ENCODE measurements around the gene ADCY3. TPM values are rescaled to one million over a fixed set of nuclear protein-coding genes. Genes with fewer than 3 reads are reported as not detected.

Gene ADCY3
- total RNA-seq, 2 experiments from 2014 or later = 28.1 to 31.4 TPM

GRCh38 chr2:24881158-24881557, 38.9 kb downstream of the ADCY3 start:
- H3K27me3 Mint-ChIP-seq = no peaks in the 10 kb centered on the region
- H3K4me1 ChIP-seq (ENCODE audit: insufficient read depth, low read length) = peaks cover 6% of the 10 kb centered on the region
- H3K4me3 ChIP-seq (ENCODE audit: low read length) = no peak overlapping the region
- no peaks in the 10 kb centered on the region for H3K9me3 Mint-ChIP-seq
- H3K27ac ChIP-seq (ENCODE audit: low read depth in 1 of 2, low read length in 2 of 2) = no peak overlapping the region
- ATAC-seq (ENCODE audit: poor library complexity) (no peak), DNase-seq (no peak)
- ChIA-PET CTCF (no interaction called here), POLR2A (no interaction called here)
- no peaks in the 10 kb centered on the region for H3K9me3 ChIP-seq (ENCODE audit: control insufficient read depth in 1 of 2, insufficient read depth in 1 of 2, low read length in 2 of 2)
- no peak for TF ChIP-seq CTCF (IDR thresholded peaks at IDR 0.05)
- H3K4me3 Mint-ChIP-seq = no peak overlapping the region
- intact Hi-C loops (cut with DNase I, micrococcal nuclease) = no loop called here
- H3K27ac Mint-ChIP-seq = no peak overlapping the region
- peaks cover 11% of the 10 kb centered on the region for H3K4me1 Mint-ChIP-seq (ENCODE audit: low read depth)
- no peaks in the 10 kb centered on the region for H3K36me3 ChIP-seq (ENCODE audit: insufficient read depth, low read length)
- no peaks in the 10 kb centered on the region for H3K36me3 Mint-ChIP-seq (ENCODE audit: low read depth)
- H3K27me3 ChIP-seq (ENCODE audit: control insufficient read depth in 1 of 2, insufficient read depth in 2 of 2, low read length in 2 of 2) = no peaks in the 10 kb centered on the region

DNA sequence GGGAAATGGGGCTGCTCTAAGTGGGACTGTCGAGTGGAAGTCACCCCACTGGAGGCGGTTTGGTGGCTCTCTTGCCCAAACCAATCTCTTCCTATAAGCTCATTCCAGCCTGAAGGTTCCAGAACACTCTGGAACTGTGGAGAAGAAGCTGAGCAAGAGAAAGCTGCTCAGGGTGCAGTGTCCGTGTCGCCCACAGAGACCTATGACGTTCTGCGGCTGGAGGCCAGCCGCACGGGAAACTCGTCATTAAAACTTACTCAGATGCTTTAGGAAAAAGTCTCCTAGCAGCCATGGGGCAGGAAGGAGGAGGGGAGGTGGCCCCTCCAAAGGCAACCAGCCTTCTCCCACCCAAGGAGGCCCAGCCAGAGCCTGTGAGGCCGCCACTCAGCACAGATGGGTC, 41.7 kb downstream of the ADCY3 start:
- Mint-ChIP-seq H3K27me3 (no peaks in the 10 kb centered on the region), H3K36me3 (ENCODE audit: low read depth) (no peaks in the 10 kb centered on the region), H3K4me3 (no peak overlapping the region), H3K27ac (no peak overlapping the region), H3K9me3 (no peaks in the 10 kb centered on the region), H3K4me1 (ENCODE audit: low read depth) (peaks cover 1% of the 10 kb centered on the region)
- H3K36me3 ChIP-seq (ENCODE audit: insufficient read depth, low read length) = peaks cover 5% of the 10 kb centered on the region
- no peak for DNase-seq
- intact Hi-C loops (cut with DNase I, micrococcal nuclease) = no loop called here
- H3K27me3 ChIP-seq (ENCODE audit: control insufficient read depth in 1 of 2, insufficient read depth in 2 of 2, low read length in 2 of 2) = no peaks in the 10 kb centered on the region
- CTCF ChIA-PET = no interaction called here
- no peak overlapping the region for H3K27ac ChIP-seq (ENCODE audit: low read depth in 1 of 2, low read length in 2 of 2)
- POLR2A ChIA-PET = no interaction called here
- H3K4me1 ChIP-seq (ENCODE audit: insufficient read depth, low read length) = peaks cover 6% of the 10 kb centered on the region
- H3K9me3 ChIP-seq (ENCODE audit: control insufficient read depth in 1 of 2, insufficient read depth in 1 of 2, low read length in 2 of 2) = no peaks in the 10 kb centered on the region
- ATAC-seq (ENCODE audit: poor library complexity) = no peak
- H3K4me3 ChIP-seq (ENCODE audit: low read length) = no peak overlapping the region
- no peak for TF ChIP-seq CTCF (IDR thresholded peaks at IDR 0.05)

DNA sequence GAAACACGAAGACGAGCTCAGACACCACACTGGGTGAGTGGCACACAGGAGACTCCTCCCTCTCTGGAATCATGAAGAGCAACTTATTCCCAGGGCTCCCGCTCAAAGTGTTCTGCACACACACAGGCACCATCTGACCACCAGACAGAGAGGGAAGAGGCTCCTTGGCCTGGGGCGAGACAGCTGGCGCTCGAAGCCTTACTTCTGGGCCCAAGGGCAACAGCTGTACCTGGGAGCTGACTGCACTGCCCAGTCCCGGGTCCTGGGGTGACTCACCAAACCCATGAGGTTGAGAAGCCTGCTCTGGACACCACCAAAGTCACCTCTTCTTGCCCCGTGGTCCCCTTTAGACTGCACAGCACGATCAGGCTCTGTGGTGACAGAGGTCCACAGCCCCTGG, 42.4 kb downstream of the ADCY3 start:
- no peak for TF ChIP-seq CTCF (IDR thresholded peaks at IDR 0.05)

More for the DNA sequence above, 42.4 kb downstream of the ADCY3 start:
- no peaks in the 10 kb centered on the region for H3K4me1 Mint-ChIP-seq (ENCODE audit: low read depth)
- no peaks in the 10 kb centered on the region for H3K9me3 ChIP-seq (ENCODE audit: control insufficient read depth in 1 of 2, insufficient read depth in 1 of 2, low read length in 2 of 2)
- peaks cover 5% of the 10 kb centered on the region for H3K36me3 ChIP-seq (ENCODE audit: insufficient read depth, low read length)
- DNase-seq (no peak), ATAC-seq (ENCODE audit: poor library complexity) (no peak)
- no peak overlapping the region for H3K4me3 ChIP-seq (ENCODE audit: low read length)
- H3K4me1 ChIP-seq (ENCODE audit: insufficient read depth, low read length) = peaks cover 6% of the 10 kb centered on the region
- H3K27me3 Mint-ChIP-seq = no peaks in the 10 kb centered on the region
- intact Hi-C loops (cut with DNase I, micrococcal nuclease) = no loop called here
- H3K27ac ChIP-seq (ENCODE audit: low read depth in 1 of 2, low read length in 2 of 2) = no peak overlapping the region
- H3K27me3 ChIP-seq (ENCODE audit: control insufficient read depth in 1 of 2, insufficient read depth in 2 of 2, low read length in 2 of 2) = no peaks in the 10 kb centered on the region
- POLR2A ChIA-PET = no interaction called here
- no peak overlapping the region for H3K27ac Mint-ChIP-seq
- no peaks in the 10 kb centered on the region for H3K36me3 Mint-ChIP-seq (ENCODE audit: low read depth)
- no peaks in the 10 kb centered on the region for H3K9me3 Mint-ChIP-seq
- CTCF ChIA-PET = no interaction called here
- H3K4me3 Mint-ChIP-seq = no peak overlapping the region
